HCT116 (cell line): ENCODE measurements around the gene CDC14B. TPM values are rescaled to one million over a fixed set of nuclear protein-coding genes. Genes with fewer than 3 reads are reported as not detected.

Experiments
- ATAC-seq: fragments of 200-7000 bp; cut with Tn5 transposase; 2 replicates; pipeline ENCODE4 v1.9.1; 2020; ENCODE audit warnings: mild to moderate bottlenecking, moderate library complexity
- BruUV-seq: library from RNA; stranded (reverse); fragments of 400-500 nt; replicated peaks from 2 replicates; lab custom pipeline; 2021; lab: Mats Ljungman, UMichigan
- CTCF ChIA-PET: fragments of 300-600 bp; sonication (Branson Sonifier 250); formaldehyde crosslinking; loops from one replicate; lab custom pipeline; 2021; ENCODE audit warnings: antibody characterized with exemption; lab: Charles Lee
- POLR2A ChIA-PET: fragments of 300-600, 350-600 bp; sonication (Branson Sonifier 250); formaldehyde crosslinking; loops from one replicate; lab custom pipeline; 2021; ENCODE audit warnings: antibody characterized with exemption; lab: Charles Lee
- RAD21 ChIA-PET, 2 experiments: fragments of 300-600 bp; sonication (Branson Sonifier 250); formaldehyde crosslinking; loops; one replicate each; lab custom pipeline; 2023; ENCODE audit warnings: low total read pairs in 2 of 2; ENCODE audit not compliant: uncharacterized antibody in 2 of 2, unreplicated experiment in 2 of 2, low non-redundant PET in 1 of 2; lab: Charles Lee
- DNase-seq: peaks from one replicate; pipeline ENCODE4 v3.0.0-alpha.2; 2010; ENCODE audit warnings: low read depth, low spot score
- H2AFZ ChIP-seq: fragments of 200-600 bp; shearing (Covaris generic), sonication (generic); 2 replicates; pipeline ENCODE4 v1.6.1; 2017; ENCODE audit warnings: low read depth, mixed run types, mixed read lengths, antibody characterized with exemption, low read length; ENCODE audit not compliant: poor library complexity, severe bottlenecking
- H3K27ac ChIP-seq: 2 replicates; pipeline ENCODE4 v1.5.1; 2012; ENCODE audit warnings: low read depth, low read length
- H3K27me3 ChIP-seq: fragments of 200-600 bp; sonication (generic); 2 replicates; pipeline ENCODE4 v1.6.1; 2016; ENCODE audit warnings: mixed run types, low read length, mixed read lengths; ENCODE audit not compliant: insufficient read depth
- H3K36me3 ChIP-seq, 2 experiments: fragments of 200-500 bp in 1 of 2; fragments of 200-600 bp in 1 of 2; sonication (Bioruptor generic) in 1 of 2; sonication (generic) in 1 of 2; 2 replicates each; pipeline versions ENCODE4 v1.5.1 to v1.6.1; 2014 to 2016; ENCODE audit warnings: low read length in 2 of 2, inconsistent platforms in 1 of 2, mixed read lengths in 1 of 2, mixed run types in 1 of 2; ENCODE audit not compliant: insufficient read depth in 2 of 2, control insufficient read depth in 1 of 2
- H3K4me1 ChIP-seq, 2 experiments: fragments of 200-600 bp in 1 of 2; sonication (generic) in 1 of 2; 2 replicates each; pipeline versions ENCODE4 v1.5.1 to v1.6.1; 2012 to 2017; ENCODE audit warnings: low read length in 2 of 2, inconsistent platforms in 1 of 2, mild to moderate bottlenecking in 1 of 2, mixed read lengths in 1 of 2, mixed run types in 1 of 2, moderate library complexity in 1 of 2; ENCODE audit not compliant: insufficient read depth in 2 of 2, control insufficient read depth in 1 of 2
- H3K4me2 ChIP-seq: fragments of 200-600 bp; sonication (generic); 2 replicates; pipeline ENCODE4 v1.6.1; 2017; ENCODE audit warnings: mixed run types, low read length, mixed read lengths
- H3K4me3 ChIP-seq, 2 experiments: fragments of 200-600 bp in 1 of 2; sonication (generic) in 1 of 2; replicated peaks in 1 of 2; 2 replicates each; pipeline ENCODE4 v1.5.1; 2011 to 2016; ENCODE audit warnings: low read length in 2 of 2, control low read depth in 1 of 2, low read depth in 1 of 2, mild to moderate bottlenecking in 1 of 2, mixed read lengths in 1 of 2, mixed run types in 1 of 2
- H3K79me2 ChIP-seq: fragments of 200-600 bp; sonication (generic); 2 replicates; pipeline ENCODE4 v1.6.1; 2017; ENCODE audit warnings: mild to moderate bottlenecking, mixed run types, low read length, moderate library complexity, mixed read lengths; ENCODE audit not compliant: insufficient read depth
- H3K9ac ChIP-seq: fragments of 200-600 bp; sonication (generic); 2 replicates; pipeline ENCODE4 v1.6.1; 2016; ENCODE audit warnings: low read length, mixed read lengths
- H3K9me2 ChIP-seq: fragments of 200-600 bp; sonication (generic), shearing (Covaris generic); 2 replicates; pipeline ENCODE4 v1.6.1; 2017; ENCODE audit warnings: mixed run types, mild to moderate bottlenecking, moderate library complexity; ENCODE audit not compliant: insufficient read depth
- H3K9me3 ChIP-seq, 2 experiments: fragments of 200-500 bp in 1 of 2; fragments of 200-600 bp in 1 of 2; sonication (Bioruptor generic) in 1 of 2; sonication (generic) in 1 of 2; 2 replicates each; pipeline ENCODE4 v1.6.1; 2014 to 2017; ENCODE audit warnings: low read length in 2 of 2, mixed read lengths in 2 of 2, inconsistent platforms in 1 of 2, low read depth in 1 of 2, mild to moderate bottlenecking in 1 of 2, mixed run types in 1 of 2, moderate library complexity in 1 of 2; ENCODE audit not compliant: control insufficient read depth in 1 of 2, insufficient read depth in 1 of 2
- H4K20me1 ChIP-seq: fragments of 200-600 bp; sonication (generic), shearing (Covaris generic); 2 replicates; pipeline ENCODE4 v1.6.1; 2017; ENCODE audit warnings: mixed run types, mild to moderate bottlenecking, moderate library complexity; ENCODE audit not compliant: insufficient read depth
- CBX3 ChIP-seq: IDR thresholded peaks from 2 replicates; pipeline ENCODE4 v1.6.1; 2012; ENCODE audit warnings: low read depth
- CEBPB ChIP-seq: IDR thresholded peaks from 2 replicates; pipeline ENCODE4 v1.6.1; 2012; ENCODE audit warnings: low read depth
- EGR1 ChIP-seq: IDR thresholded peaks from 2 replicates; pipeline ENCODE4 v1.6.1; 2012; ENCODE audit warnings: low read depth
- ELF1 ChIP-seq: IDR thresholded peaks from 2 replicates; pipeline ENCODE4 v1.6.1; 2012; ENCODE audit warnings: low read depth, borderline replicate concordance
- EZH2 ChIP-seq: fragments of 200-600 bp; sonication (generic); IDR thresholded peaks from 2 replicates; pipeline ENCODE4 v1.6.1; 2017; ENCODE audit warnings: antibody characterized with exemption, mixed run types
- EZH2phosphoT487 ChIP-seq: fragments of 200-600 bp; IDR thresholded peaks from 2 replicates; pipeline ENCODE4 v1.6.1; 2018; ENCODE audit warnings: antibody characterized with exemption, borderline replicate concordance
- JUND ChIP-seq: IDR thresholded peaks from 2 replicates; pipeline ENCODE4 v1.6.1; 2012
- POLR2A ChIP-seq: IDR thresholded peaks from 2 replicates; pipeline ENCODE4 v1.7.0; 2011; ENCODE audit warnings: borderline replicate concordance; ENCODE audit not compliant: insufficient read depth, insufficient read length; ENCODE audit errors: extremely low read depth
- SP1 ChIP-seq: IDR thresholded peaks from 2 replicates; pipeline ENCODE4 v1.6.1; 2012; ENCODE audit warnings: low read depth
- SRF ChIP-seq: IDR thresholded peaks from 2 replicates; pipeline ENCODE4 v1.6.1; 2012; ENCODE audit warnings: low read depth
- intact Hi-C: fragments of 100-400 bp; cut with micrococcal nuclease; formaldehyde crosslinking; loops from 2 replicates; pipeline ENCODE4 v1.10.0; 2022
- total RNA-seq: library from RNA; stranded (reverse); gene quantifications from one replicate; pipeline ENCODE4 v1.2.1, GENCODE V29; 2021; ENCODE audit not compliant: unreplicated experiment
- TF ChIP-seq, protein P1 (sequence below): IDR thresholded peaks from 2 replicates; pipeline ENCODE4 v1.6.1; 2012
- TF ChIP-seq, protein P2 (sequence below), 3 experiments: fragments of 200-600 bp in 1 of 3; sonication (generic) in 1 of 3; IDR thresholded peaks in 2 of 3; conservative IDR thresholded peaks in 1 of 3; 2 replicates each; pipeline ENCODE4 v1.5.1; 2012 to 2017; ENCODE audit warnings: low read depth in 2 of 3, low read length in 2 of 3, antibody characterized with exemption in 1 of 3, borderline replicate concordance in 1 of 3, control low read depth in 1 of 3, mild to moderate bottlenecking in 1 of 3, mixed read lengths in 1 of 3, mixed run types in 1 of 3, moderate library complexity in 1 of 3; ENCODE audit not compliant: insufficient read depth in 1 of 3
- TF ChIP-seq, protein P3 (sequence below): IDR thresholded peaks from 2 replicates; pipeline ENCODE4 v1.6.1; 2012

The CDC14B gene
- total RNA-seq, 1 experiment from 2014 or later, result 21.6 TPM

DNA sequence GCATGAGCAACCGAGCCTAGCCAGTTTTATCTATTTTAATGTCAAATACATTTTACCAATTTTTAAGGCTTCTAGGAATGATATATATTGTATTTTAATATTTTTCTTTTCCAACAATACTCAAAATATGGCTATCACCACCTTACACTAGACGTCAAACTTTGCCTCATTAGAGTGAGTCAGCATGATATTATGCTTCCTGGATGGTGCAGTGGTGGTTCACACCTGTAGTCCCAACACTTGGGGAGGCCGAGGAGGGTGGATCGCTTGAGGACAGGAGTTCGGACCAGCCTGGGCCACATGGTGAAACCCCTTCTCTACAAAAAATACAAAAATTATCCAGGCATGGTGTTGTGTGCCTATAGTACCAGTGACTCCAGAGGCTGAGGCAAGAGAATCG is 7.3 kb upstream of the CDC14B start:
- Histone ChIP-seq H3K4me3 (0 out of 4 replicates have a peak overlapping the region, but pooled peaks of 1 of the 2 experiments have one; percentile 8), H2AFZ (peak overlapping the region; percentile 81), H3K9ac (no peak overlapping the region), H3K9me2 (no peaks in the 10 kb centered on the region)
- intact Hi-C loops, result no loop called here
- RAD21 ChIA-PET, result no interaction called here
- ATAC-seq, result peak; percentile 58
- CTCF ChIA-PET, result no interaction called here
- peak; percentile 8 for DNase-seq
- TF ChIP-seq, protein P1, sequence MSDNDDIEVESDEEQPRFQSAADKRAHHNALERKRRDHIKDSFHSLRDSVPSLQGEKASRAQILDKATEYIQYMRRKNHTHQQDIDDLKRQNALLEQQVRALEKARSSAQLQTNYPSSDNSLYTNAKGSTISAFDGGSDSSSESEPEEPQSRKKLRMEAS, result peak; percentile 78
- TF ChIP-seq CBX3 (peak; percentile 28; the same call in 1 of the 2 replicates), SRF (no peak)
- TF ChIP-seq, all 23 proteins: peak for 2
- no peaks in the 10 kb centered on the region for H3K27me3 ChIP-seq
- H3K4me1 ChIP-seq, result peaks cover 6 to 13% of the 10 kb centered on the region in 2 experiments; a peak in 3 of 4 replicates
- H4K20me1 ChIP-seq, result no peaks in the 10 kb centered on the region
- H3K4me2 ChIP-seq, result peak overlapping the region; percentile 60
- H3K36me3 ChIP-seq, result no peaks in the 10 kb centered on the region
- H3K9me3 ChIP-seq, result no peaks in the 10 kb centered on the region
- no TSS peak for BruUV-seq
- POLR2A ChIA-PET, result no interaction called here
- H3K27ac ChIP-seq, result no peak overlapping the region
- H3K79me2 ChIP-seq, result no peaks in the 10 kb centered on the region

DNA sequence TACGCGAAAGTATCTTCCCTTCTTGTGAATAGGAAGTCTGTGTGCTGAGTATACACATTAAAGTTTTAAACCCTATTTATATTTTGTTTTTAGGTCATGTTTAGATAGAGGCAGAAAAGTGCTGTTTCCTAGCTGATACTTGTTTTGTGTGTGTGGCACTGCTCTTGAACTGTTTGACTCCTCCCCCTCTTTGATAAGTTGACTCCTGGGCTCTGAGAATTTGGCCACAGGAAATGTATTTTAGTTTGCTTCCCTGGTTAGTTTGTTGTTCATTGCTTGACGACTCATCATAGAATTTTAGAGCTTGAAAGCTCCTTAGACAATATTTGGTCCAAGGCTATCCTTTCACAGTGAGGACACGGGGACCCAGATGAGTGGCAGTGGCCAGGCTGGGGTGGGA is 2.0 kb upstream of the CDC14B start:
- TF ChIP-seq, protein P2, sequence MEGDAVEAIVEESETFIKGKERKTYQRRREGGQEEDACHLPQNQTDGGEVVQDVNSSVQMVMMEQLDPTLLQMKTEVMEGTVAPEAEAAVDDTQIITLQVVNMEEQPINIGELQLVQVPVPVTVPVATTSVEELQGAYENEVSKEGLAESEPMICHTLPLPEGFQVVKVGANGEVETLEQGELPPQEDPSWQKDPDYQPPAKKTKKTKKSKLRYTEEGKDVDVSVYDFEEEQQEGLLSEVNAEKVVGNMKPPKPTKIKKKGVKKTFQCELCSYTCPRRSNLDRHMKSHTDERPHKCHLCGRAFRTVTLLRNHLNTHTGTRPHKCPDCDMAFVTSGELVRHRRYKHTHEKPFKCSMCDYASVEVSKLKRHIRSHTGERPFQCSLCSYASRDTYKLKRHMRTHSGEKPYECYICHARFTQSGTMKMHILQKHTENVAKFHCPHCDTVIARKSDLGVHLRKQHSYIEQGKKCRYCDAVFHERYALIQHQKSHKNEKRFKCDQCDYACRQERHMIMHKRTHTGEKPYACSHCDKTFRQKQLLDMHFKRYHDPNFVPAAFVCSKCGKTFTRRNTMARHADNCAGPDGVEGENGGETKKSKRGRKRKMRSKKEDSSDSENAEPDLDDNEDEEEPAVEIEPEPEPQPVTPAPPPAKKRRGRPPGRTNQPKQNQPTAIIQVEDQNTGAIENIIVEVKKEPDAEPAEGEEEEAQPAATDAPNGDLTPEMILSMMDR (IDR thresholded peaks at IDR 0.05 in 2 of 3, conservative IDR thresholded peaks at IDR 0.05 in 1 of 3; ENCODE audit: borderline replicate concordance in 1 of 3, insufficient read depth in 1 of 3, low read depth in 2 of 3, low read length in 2 of 3), result no peak
- TF ChIP-seq, protein P1, result no peak
- TF ChIP-seq POLR2A (no peak), CEBPB (no peak), EZH2phosphoT487 (no peak), EZH2 (no peak), ELF1 (no peak), EGR1 (no peak), JUND (no peak), CBX3 (no peak), SP1 (no peak), SRF (no peak)
- TF ChIP-seq, protein P3, sequence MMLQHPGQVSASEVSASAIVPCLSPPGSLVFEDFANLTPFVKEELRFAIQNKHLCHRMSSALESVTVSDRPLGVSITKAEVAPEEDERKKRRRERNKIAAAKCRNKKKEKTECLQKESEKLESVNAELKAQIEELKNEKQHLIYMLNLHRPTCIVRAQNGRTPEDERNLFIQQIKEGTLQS, result no peak
- ChIA-PET RAD21 (no interaction called here), CTCF (no interaction called here), POLR2A (no interaction called here)
- DNase-seq (no peak), ATAC-seq (no peak)
- H3K27me3 ChIP-seq, result no peaks in the 10 kb centered on the region
- peaks cover 11 to 26% of the 10 kb centered on the region in 2 experiments; a peak in 3 of 4 replicates for H3K4me1 ChIP-seq
- no peaks in the 10 kb centered on the region for H3K9me3 ChIP-seq
- H3K4me3 ChIP-seq, result no peak overlapping the region
- BruUV-seq, result no TSS peak
- H3K4me2 ChIP-seq, result no peak overlapping the region
- no peaks in the 10 kb centered on the region for H4K20me1 ChIP-seq
- H3K9me2 ChIP-seq, result no peaks in the 10 kb centered on the region
- H3K9ac ChIP-seq, result no peak overlapping the region
- H3K79me2 ChIP-seq, result peaks cover 24% of the 10 kb centered on the region
- no peak overlapping the region for H3K27ac ChIP-seq
- peak overlapping the region; percentile 62 for H2AFZ ChIP-seq
- intact Hi-C loops, result no loop called here
- no peaks in the 10 kb centered on the region for H3K36me3 ChIP-seq
